DMS79 (cell line): ENCODE results near the gene SPOP.

Experiments
- DNase-seq: peaks from one replicate; lab custom pipeline; 2025; lab: John Stamatoyannopoulos, UW

SPOP gene

GRCh38 chr17:49549691-49550678 is 127.9 kb downstream of the SPOP start:
- no peak for DNase-seq

GRCh38 chr17:49549311-49549605 is 128.6 kb downstream of the SPOP start:
- DNase-seq, result no peak
